Amygdala (tissue), 56 donors: ENCODE data around the gene MROH9.

Source experiments
- DNase-seq, 56 donors: peaks; one replicate each; lab custom pipeline; 2025; lab: John Stamatoyannopoulos, UW

Gene MROH9

DNA sequence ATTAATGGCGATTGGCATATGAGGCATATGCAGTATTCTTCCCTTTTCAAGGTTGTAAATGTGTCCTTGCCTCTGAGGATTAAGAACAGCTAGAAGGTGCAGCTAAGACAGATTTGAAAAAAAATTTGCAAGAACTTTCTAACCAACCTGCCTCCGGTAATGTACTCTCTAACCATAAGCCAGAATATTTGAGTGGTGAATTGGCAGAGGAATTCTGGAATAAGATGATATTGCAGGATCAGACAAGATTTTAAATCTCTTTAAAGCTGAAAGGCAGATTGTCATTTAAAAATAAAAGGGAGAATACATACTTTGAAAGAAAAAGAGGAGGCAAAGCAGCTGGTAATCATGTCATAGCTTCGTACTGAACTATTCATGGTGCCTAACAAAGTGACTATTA lies 29.2 kb downstream of the MROH9 start:
- DNase-seq, result no peak

DNA sequence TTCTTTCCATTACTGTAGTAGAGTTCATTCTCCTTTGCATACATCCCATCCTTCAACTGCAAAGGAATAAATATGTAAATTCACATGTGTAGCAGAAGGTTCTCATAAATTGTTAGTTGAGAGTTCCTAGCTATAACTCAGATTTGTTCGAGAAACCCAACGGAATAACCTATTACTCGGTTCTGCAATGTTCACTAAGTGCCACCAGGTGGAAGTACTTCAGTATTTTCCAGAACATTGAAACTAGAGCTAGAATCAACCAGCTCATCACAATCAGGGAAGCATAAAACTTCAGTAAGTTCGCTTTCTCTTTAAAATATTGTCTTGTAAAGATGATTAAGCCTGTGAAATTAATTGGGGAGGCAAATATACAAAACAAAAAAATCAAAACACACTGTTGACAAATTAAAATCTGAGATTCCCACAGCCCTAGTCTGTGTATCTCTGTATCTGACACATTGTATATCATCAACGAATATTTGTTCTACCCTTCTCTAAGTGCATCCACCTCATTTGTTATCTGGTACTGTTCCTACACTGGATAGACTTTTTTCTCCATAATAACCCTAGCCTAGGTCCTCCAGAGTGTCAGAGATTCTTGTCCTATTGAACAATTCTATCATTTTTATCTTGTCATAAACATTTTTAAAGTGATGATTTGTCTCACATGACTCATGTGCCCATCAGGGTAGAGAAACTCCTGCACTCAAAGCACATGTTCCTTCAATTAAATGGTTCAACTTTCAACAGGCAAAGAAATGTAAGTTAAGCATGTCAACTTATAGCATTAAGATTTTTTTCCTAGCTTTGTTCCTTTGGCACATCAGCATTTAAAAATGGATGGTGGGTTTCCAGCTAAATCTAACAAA lies 31.9 kb downstream of the MROH9 start:
- DNase-seq, result peak in 4 of 56 donors; percentile 0 to 14 (median 3)

DNA sequence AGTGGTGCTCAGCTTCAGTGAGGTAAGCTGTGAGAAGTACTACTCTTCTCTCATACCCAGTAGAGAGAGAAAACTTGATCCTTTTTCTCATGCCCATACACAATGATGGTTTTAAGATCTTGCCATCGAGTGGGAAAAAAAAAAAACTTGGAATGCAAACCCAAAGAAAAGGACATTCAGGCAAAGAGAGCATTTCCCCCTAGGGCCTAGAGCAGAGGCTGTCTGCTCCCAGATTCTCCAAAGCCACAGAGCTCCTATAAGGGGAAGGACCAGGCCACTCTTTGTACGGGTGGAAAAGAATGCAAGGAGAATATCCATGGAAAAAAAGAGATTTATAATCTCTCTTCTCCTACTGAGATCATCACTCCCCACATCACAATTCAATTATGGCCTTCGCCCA lies 34.9 kb downstream of the MROH9 start:
- DNase-seq, result no peak

DNA sequence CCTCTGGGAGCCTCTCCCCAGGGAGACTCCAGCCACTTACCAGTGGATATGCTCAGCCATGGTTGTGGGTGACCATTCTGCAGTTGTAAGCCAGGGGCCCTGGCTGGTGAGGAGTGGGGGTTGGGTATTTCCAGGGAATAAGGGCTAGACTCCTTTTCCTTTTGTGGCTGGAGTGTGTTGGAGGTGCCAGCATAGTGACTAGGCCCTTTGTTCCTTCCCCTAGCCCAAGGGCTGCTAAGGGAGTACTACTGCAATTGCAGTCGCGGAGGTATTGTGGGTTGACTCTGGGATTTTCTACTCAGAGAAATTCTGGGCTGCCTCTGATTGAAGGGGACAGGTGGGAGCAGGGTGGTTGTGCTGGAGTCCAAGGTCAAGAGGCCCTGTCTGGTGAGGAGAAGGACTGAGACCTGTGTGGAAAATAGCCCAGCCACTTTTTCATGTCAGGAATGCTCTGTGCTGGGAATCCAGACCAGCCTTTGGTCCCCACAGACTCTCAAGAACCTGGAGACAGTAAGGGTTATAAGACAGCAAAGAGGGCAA lies 43.1 kb downstream of the MROH9 start:
- DNase-seq, result no peak

DNA sequence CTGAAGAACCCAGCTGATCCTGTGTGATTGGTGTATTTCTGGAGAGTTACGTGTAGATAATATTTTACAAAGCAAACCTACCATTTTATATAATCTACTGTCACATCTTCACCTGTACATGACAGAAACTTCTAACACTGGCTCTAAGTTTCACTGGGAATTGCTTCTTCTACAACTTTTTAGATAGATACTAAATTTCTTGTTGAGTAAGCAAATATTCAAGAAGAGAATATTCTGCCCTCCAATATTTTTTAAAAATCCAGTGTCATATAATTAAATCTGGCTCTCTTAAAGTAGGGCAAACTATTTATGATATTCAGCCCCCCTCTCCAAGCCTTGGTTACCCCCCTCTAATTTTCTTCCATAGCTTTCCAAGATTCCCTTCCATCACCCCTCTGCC lies 50.1 kb downstream of the MROH9 start:
- no peak for DNase-seq

DNA sequence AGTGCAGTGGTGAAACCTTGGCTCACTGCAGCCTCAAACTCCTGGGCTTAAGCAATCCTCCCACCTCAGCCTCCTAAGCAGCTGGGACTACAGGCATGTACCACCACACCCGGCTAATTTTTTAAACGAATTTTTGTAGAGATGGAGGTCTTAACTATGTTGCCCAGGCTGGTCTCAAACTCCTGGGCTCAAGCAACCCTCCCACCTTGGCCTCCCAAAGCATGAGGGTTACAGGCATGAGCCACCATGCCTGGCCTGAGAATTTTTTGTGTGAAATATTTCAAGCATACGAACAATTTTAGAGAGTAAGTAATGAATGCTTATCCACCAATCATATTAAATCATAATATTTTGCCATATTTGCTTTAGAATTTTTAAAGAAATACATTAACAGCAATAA lies 51.6 kb downstream of the MROH9 start:
- DNase-seq, result no peak

DNA sequence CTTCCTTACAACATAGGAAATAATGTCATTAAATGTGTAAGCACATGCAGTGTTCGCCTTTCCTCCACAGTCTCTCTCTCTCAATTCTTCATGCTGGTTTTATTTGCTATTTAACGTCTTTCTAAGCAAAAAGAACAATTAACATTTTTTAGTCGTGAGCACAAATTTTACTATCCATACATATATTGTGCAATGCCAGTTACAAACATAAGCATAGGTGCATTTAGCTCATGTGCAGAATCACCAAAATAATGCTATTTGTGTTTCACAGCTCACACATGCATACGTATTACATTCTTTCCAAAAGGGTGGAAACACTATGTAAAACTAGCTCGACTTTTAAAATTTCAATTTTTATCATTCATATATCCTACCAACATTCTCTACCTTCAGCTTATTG lies 52.1 kb downstream of the MROH9 start:
- no peak for DNase-seq

DNA sequence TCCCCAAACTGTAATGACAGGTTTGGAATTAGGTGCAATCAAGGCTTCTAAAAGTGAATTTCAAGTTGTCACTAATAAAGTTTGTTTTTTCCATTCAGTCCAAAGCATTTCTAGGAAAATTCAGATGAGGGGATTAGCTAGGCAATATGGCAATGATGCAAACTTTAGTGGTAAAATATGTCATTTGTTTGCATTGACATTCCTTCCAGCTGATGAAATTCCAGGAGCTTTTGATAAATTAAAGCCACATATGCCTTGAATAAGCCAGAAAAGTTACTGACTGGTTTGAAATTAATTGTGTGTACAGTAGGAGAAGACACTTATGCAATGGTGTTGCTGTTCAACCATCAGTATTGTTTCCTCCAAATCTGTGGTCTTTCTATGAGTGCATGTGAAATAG lies 57.8 kb downstream of the MROH9 start:
- DNase-seq, result no peak

DNA sequence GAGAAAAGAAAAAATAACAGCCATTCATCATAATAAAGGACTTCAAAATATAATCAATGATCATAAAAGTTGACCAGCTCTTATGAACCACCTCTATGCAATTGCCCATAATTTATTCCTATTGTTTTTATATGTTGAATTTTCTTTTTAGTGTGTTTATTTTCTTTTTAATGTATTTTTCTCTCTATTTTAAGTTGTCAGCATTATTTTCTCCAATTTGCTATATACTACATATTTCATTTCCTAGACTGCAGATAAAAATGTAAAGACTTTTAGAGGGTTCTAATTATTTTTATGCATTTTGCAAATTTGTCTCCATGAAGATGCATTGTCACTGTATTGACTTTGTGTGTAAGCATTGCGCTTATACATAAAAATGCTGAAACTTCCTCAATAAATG lies 58.4 kb downstream of the MROH9 start:
- no peak for DNase-seq

DNA sequence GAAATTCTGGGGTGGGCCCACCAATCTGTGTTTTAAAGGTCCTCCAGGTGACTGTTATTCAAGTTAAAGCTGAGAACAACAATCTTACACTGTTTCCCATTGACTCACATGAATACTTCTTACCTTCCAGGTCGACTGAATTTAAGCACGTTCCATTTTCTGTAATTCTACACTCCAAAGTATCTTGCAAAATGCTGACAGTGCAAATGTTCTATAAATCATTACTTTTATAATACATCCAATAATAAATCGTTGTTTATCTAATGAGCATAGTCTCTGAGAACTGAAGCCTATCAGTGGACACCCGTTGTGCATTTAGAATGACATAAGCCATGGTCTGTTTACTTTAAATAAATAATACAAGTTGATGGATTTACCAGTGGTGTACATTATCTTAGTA lies 79.5 kb downstream of the MROH9 start:
- no peak for DNase-seq

DNA sequence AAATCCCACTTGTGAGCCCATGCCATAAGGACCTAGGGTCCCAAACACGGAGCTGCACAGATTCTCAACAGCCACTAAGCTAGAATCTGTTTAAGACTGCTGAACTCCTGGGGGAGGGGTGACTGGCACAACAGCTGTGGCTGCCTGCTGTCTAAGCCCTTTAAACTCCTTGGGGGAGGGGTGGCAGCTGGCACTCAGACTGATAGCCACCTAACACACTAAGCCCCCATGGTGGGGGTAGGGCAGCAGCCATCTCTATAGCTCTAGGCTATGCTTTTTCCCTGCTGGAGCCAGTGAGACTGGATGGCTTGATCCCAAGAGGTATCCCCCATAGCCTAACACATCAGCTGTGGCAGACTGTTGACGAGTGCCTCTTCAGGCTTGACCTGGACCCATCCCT lies 82.1 kb downstream of the MROH9 start:
- no peak for DNase-seq

DNA sequence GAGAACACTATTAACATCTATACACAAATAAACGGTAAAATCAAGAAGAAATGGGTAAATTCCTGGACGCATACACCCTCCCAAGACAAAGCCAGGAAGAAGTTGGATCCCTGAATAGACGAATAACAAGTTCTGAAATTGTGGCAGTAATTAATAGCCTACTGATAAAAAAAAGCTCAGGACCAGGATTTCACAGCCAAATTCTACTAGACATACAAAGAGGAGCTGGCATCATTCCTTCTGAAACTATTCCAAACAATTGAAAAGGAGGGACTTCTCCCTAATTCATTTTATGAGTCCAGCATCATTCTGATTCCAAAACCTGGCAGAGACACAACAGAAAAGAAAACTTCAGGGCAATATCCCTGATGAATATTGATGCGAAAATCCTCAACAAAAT lies 84.6 kb downstream of the MROH9 start:
- DNase-seq, result no peak

DNA sequence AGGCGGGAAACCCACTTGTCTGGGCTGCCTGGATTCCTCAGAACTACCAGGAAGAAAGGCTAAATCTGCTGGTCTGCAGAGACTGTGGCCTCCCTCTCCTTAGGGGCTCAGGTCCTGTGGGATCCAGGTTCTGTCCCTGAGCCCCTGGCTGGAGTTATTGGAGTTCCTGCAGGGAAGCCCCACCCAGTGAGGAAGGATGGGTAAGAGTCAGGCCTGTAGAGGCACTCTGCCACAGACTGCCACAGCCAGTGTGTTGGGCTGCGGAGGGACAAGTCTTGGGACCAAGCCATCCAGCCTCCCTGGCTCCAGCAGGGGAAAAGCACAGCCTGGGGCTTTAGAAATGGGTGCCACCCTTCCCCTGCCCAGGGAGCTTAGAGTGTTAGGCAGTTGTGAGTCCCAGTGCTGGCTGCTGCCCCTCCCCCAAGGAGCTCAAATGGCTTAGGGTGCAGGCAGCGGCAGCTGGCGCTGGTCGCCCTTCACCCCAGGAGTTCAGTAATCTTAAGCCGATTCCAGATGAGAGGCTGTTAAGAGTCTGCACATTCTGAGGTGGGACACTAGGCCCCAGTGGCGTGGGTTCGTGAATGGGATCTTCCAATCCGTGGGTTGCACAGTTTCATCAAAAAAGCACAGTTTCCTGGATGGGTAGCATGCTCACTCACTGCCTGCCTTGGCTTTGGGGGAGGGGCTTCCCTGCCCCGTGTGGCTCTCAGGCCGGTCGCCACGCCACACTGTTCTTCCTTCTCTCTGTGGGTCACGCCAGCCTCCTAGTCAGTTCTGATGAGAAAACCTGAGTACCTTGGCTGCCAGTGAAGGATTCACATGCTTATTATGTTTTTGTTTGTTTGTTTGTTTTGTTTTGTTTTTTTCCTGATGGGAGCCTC lies 97.7 kb downstream of the MROH9 start:
- DNase-seq, result no peak

DNA sequence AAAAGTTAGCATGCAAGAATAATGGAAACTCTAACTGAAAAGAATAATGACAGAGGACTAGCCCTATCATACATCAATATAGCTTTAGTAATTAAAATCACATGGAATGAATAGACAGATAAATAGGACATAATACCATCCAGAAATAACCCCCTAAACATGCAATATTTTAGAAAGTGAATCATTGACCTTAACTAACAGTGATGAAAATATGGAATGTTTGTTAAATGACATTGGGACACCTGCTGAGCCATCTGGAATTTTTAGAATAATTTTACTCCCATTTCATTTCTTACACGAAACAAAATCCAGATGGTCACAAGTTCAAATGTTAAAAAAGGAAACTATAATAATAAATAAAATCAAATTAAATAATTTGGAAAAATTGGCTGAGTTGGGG lies 102.3 kb downstream of the MROH9 start:
- no peak for DNase-seq

DNA sequence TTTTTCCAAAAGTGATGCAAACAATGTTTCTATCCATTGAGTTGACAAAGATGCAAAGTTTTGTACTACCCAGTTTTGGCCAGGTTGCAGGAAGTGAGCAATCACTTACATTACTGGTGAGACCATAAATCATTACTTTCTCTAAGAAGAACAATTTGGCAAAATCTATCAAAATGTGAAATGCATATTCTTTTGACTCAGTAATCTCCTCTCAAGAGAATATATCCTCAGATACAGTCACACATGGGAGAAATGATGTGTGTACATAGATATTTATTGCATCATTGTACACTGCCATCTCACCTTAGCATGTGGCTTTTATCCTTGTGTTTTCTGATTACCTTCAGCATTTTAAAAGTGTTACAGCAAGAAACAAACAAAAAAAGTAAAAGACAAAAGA lies 103.0 kb downstream of the MROH9 start:
- DNase-seq, result no peak

DNA sequence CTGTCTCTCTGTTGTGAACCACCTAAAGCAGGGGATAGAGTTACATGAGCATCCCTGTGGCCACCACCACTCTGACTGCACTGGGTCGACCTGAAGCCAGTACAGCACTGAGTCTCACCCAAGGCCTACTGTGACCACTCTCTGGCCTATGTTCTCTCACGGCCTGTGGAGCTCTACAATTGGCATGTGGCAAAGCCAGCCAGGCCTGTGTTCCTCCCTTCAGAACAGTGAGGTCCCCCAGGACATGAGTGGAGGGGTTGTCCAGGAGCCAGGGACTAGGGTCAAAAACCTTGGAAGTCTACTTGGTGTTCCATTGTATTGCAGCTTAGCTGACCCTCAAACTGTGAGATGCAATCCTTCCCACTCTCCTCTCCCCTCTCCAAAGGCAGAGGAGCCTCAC lies 112.7 kb downstream of the MROH9 start:
- no peak for DNase-seq

DNA sequence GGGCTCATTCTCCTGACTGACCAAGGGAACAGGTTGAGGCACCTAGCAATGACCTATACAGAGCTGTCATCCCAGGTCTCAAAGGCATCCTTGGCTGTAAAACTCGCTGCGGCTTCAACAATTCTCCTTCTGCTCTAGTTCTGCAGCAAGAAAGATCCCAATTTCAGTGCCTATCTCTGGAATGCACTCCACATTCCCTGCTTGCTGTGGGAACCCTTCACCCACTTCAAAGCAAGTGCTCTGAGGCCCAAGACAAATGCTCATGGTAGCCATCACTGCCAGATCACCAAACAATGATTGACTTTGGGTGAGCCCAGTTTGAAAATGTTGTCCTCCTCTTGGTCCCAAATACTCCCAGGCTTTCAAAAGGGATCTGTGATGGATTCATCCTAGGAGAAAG lies 117.6 kb downstream of the MROH9 start:
- no peak for DNase-seq

DNA sequence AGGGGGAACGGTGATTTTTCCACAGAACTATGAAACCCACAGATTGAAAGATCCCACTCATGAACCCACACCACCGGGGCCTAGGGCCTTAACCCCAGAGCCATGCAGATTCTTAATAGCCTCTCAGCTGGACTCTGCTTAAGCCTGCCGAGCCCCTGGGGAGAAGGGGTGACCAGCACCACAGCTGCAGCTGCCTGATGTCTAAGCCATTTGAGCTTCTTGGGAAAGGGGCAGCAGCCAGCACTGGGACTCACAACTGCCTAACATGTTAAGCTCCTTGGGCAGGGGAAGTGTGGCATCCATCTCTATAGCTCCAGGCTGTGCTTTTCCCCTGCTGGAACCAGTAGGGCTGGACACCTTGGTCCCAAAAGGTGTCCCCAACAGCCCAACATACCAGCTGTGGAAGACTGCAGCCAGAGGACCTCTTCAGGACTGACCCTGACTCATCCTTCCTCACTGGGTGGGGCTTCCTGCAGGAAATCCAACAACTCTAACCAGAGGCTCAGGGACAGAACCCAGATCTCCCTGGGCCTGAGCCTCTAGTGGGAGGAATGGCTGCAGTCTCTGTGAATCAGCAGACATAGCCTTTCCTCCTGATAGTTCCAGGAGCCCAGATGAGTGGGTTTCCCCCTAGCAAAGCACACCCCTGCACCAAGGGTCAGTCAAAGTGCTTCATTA lies 120.8 kb downstream of the MROH9 start:
- no peak for DNase-seq

DNA sequence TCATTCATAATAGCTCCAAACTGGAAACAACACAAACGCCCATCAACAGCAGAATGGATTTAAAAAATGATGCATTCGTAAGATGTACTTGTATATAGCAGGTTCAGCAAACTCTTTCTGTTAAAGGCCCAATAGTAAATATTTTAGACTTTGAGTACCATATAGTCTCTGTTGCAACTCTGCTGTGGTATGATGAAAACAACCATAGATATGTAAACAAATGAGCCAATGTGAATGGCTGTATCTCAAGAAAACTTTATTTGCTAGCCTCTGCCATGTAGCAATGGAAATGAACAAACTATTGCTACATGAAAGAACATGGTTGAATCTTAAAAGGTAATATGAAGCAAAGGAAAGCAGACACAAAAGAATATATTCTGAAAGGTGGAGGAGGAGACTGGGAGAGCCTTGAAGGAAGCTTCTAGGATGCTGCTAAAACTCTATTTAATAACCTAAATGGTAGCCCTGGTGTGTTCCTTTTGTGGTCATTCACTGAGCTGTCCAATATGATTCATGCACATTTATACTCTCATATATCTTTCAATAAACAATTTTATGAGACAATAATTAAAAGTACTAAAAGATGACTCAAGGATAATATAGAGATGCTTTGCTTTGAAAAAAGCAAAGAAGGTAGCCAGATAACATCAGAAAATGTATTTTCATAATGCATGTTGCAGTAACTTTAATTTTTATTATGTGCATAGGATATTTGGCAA lies 126.2 kb downstream of the MROH9 start:
- no peak for DNase-seq

DNA sequence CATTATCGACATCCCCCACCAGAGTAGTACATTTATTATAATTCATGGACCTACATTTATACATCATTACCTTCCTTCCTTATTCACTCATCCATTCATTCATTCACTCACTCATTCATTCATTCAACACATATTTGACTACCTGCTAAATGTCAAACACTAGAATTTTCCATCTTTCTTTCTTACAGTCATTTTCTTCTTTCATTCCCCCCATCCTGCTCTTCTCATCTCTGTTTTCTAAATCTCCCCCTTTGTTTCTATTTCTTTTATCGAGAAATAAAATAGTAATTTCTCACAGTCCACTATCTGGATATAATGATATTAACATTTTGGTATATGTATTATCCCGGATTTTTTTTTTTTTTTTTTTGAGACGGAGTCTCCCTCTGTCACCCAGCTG lies 127.6 kb downstream of the MROH9 start:
- DNase-seq, result no peak
